Left forelimb (tissue), 1 donor: ENCODE results near the gene JPH4.
"Not testable (repeated sequence)": the region's sequence is repeated elsewhere in the genome, so short reads cannot be mapped to it uniquely, and the experiment has no call there.

ENCODE experiments used
- DNase-seq: peaks from one replicate; pipeline ENCODE4 v3.0.0-alpha.2; 2018; ENCODE audit warnings: low spot score

JPH4 gene

GRCh38 chr14:23609001-23609400, 30.4 kb upstream of the JPH4 start:
- no peak for DNase-seq

GRCh38 chr14:23608454-23608853, 29.9 kb upstream of the JPH4 start:
- DNase-seq = no peak

GRCh38 chr14:23605931-23606585, 27.5 kb upstream of the JPH4 start:
- DNase-seq = no peak

- no peak for DNase-seq
These were observed 26.1 kb upstream of the JPH4 start for GRCh38 chr14:23604675-23605170.

- DNase-seq = no peak
These were observed 25.6 kb upstream of the JPH4 start for GRCh38 chr14:23604148-23604547.

GRCh38 chr14:23603103-23603502, 24.5 kb upstream of the JPH4 start:
- no peak for DNase-seq

- no peak for DNase-seq
These were observed 23.8 kb upstream of the JPH4 start for GRCh38 chr14:23602181-23603095.

GRCh38 chr14:23601845-23602180, 23.2 kb upstream of the JPH4 start:
- no peak for DNase-seq

GRCh38 chr14:23601424-23601823, 22.8 kb upstream of the JPH4 start:
- no peak for DNase-seq

GRCh38 chr14:23600806-23601205, 22.2 kb upstream of the JPH4 start:
- DNase-seq = no peak

- no peak for DNase-seq
These were observed 21.7 kb upstream of the JPH4 start for GRCh38 chr14:23600322-23600707.

- not testable (repeated sequence) for DNase-seq
These were observed 15.6 kb upstream of the JPH4 start for GRCh38 chr14:23594191-23594590.

GRCh38 chr14:23590198-23590597, 11.6 kb upstream of the JPH4 start:
- DNase-seq = no peak

GRCh38 chr14:23589606-23590005, 11.0 kb upstream of the JPH4 start:
- DNase-seq = no peak

GRCh38 chr14:23588884-23589598, 10.5 kb upstream of the JPH4 start:
- peak; percentile 90 for DNase-seq

GRCh38 chr14:23584527-23585203, 6.1 kb upstream of the JPH4 start:
- DNase-seq = not testable (repeated sequence)

- not testable (repeated sequence) for DNase-seq
These were observed 5.4 kb upstream of the JPH4 start for GRCh38 chr14:23583761-23584526.

- DNase-seq = no peak
These were observed 4.5 kb upstream of the JPH4 start for GRCh38 chr14:23582906-23583760.

- DNase-seq = no peak
These were observed 2.3 kb upstream of the JPH4 start for GRCh38 chr14:23580948-23581281.

GRCh38 chr14:23580152-23580926, 1.7 kb upstream of the JPH4 start:
- no peak for DNase-seq
